Endothelial cell of umbilical vein (primary cell): ENCODE results near the gene CENPP. TPM values are rescaled to one million over a fixed set of nuclear protein-coding genes. Genes with fewer than 3 reads are reported as not detected.

Source experiments
- BruUV-seq: library from RNA; stranded (reverse); fragments of 400-500 nt; replicated peaks from 2 replicates; lab custom pipeline; 2021; lab: Mats Ljungman, UMichigan
- CTCF ChIA-PET: fragments of 300-600, 350-600 bp; sonication (Branson Sonifier 250); formaldehyde crosslinking; loops from one replicate; lab custom pipeline; 2021; ENCODE audit warnings: antibody characterized with exemption, inconsistent platforms; lab: Charles Lee
- POLR2A ChIA-PET: fragments of 300-600, 350-600 bp; sonication (Branson Sonifier 250); formaldehyde crosslinking; loops from one replicate; lab custom pipeline; 2021; ENCODE audit warnings: antibody characterized with exemption, inconsistent platforms; lab: Charles Lee
- DNase-seq: peaks from one replicate; pipeline ENCODE4 v3.0.0-alpha.2; 2011; ENCODE audit warnings: low read depth, low spot score
- FAIRE-seq: peaks from 2 replicates; lab custom pipeline; 2011; peaks lifted over from hg19 to GRCh38; lab: Jason Lieb, UNC
- H2AFZ ChIP-seq: 2 replicates; pipeline ENCODE4 v1.6.0; 2012; ENCODE audit warnings: low read depth, low read length, control low read depth, inconsistent platforms
- H3K27ac ChIP-seq: 2 replicates; pipeline ENCODE4 v1.5.1; 2011; ENCODE audit warnings: low read depth, mild to moderate bottlenecking, control low read depth, low read length, moderate library complexity; ENCODE audit not compliant: insufficient read depth
- H3K27me3 ChIP-seq, 2 experiments: 2 replicates each; pipeline versions ENCODE4 v1.6.0 to v1.6.1; 2011; ENCODE audit warnings: low read length in 2 of 2, mixed read lengths in 1 of 2; ENCODE audit not compliant: control insufficient read depth in 2 of 2, insufficient read depth in 2 of 2
- H3K36me3 ChIP-seq, 2 experiments: 2 replicates in 1 of 2; 3 replicates in 1 of 2; pipeline ENCODE4 v1.5.1; 2011; ENCODE audit warnings: low read length in 2 of 2, mild to moderate bottlenecking in 1 of 2, moderate library complexity in 1 of 2; ENCODE audit not compliant: control insufficient read depth in 2 of 2, insufficient read depth in 2 of 2; ENCODE audit errors: extremely low read depth in 1 of 2
- H3K4me1 ChIP-seq: 3 replicates; pipeline ENCODE4 v1.5.1; 2011; ENCODE audit warnings: mild to moderate bottlenecking, low read length; ENCODE audit not compliant: control insufficient read depth, insufficient read depth; ENCODE audit errors: extremely low read depth
- H3K4me2 ChIP-seq: 2 replicates; pipeline ENCODE4 v1.6.1; 2011; ENCODE audit warnings: low read length, control low read depth, mixed read lengths; ENCODE audit not compliant: insufficient read depth
- H3K4me3 ChIP-seq, 3 experiments: fragments of 200-600 bp in 1 of 3; sonication (generic), shearing (Covaris generic) in 1 of 3; replicated peaks in 1 of 3; 2 replicates each; pipeline ENCODE4 v1.5.1; 2011 to 2016; ENCODE audit warnings: control low read depth in 3 of 3, low read length in 3 of 3, mild to moderate bottlenecking in 2 of 3, inconsistent platforms in 1 of 3, low read depth in 1 of 3, moderate library complexity in 1 of 3; ENCODE audit not compliant: insufficient read depth in 1 of 3
- H3K79me2 ChIP-seq: 2 replicates; pipeline ENCODE4 v1.6.0; 2012; ENCODE audit warnings: low read length, inconsistent platforms; ENCODE audit not compliant: control insufficient read depth, insufficient read depth
- H3K9ac ChIP-seq: replicated peaks from 2 replicates; pipeline ENCODE3; 2011; ENCODE audit warnings: low read length, control low read depth; ENCODE audit not compliant: insufficient read depth; ENCODE audit errors: extremely low read depth
- H3K9me1 ChIP-seq: replicated peaks from 3 replicates; pipeline ENCODE4 v1.6.0; 2011; ENCODE audit warnings: mild to moderate bottlenecking, low read length; ENCODE audit not compliant: control insufficient read depth, insufficient read depth; ENCODE audit errors: extremely low read depth
- H3K9me3 ChIP-seq: replicated peaks from 2 replicates; pipeline ENCODE4 v1.5.1; 2012; ENCODE audit warnings: low read length, inconsistent platforms; ENCODE audit not compliant: control insufficient read depth, insufficient read depth
- H4K20me1 ChIP-seq: replicated peaks from 2 replicates; pipeline ENCODE3; 2011; ENCODE audit warnings: mild to moderate bottlenecking, low read length; ENCODE audit not compliant: control insufficient read depth, insufficient read depth; ENCODE audit errors: extremely low read depth
- EZH2 ChIP-seq: IDR thresholded peaks from 2 replicates; pipeline ENCODE4 v1.6.1; 2012; ENCODE audit warnings: borderline replicate concordance, low read depth, mild to moderate bottlenecking, moderate library complexity, low read length, inconsistent platforms; ENCODE audit not compliant: severe bottlenecking
- FOS ChIP-seq: IDR thresholded peaks from 2 replicates; pipeline ENCODE4 v1.6.1; 2011; ENCODE audit warnings: mild to moderate bottlenecking, low read length, moderate library complexity, borderline replicate concordance; ENCODE audit not compliant: insufficient read depth
- GATA2 ChIP-seq: IDR thresholded peaks from 2 replicates; pipeline ENCODE4 v1.7.0; 2011; ENCODE audit warnings: low read depth, mild to moderate bottlenecking, moderate library complexity, mixed read lengths, low read length; ENCODE audit not compliant: insufficient read length, insufficient read depth
- JUN ChIP-seq: IDR thresholded peaks from 2 replicates; pipeline ENCODE4 v1.6.1; 2011; ENCODE audit warnings: borderline replicate concordance, low read depth; ENCODE audit not compliant: insufficient read length, insufficient read depth
- MYC ChIP-seq: IDR thresholded peaks from one replicate; pipeline ENCODE4 v1.6.1; 2011; ENCODE audit warnings: mild to moderate bottlenecking, low read depth, low read length
- POLR2A ChIP-seq: IDR thresholded peaks from 2 replicates; pipeline ENCODE4 v1.6.1; 2012; ENCODE audit warnings: low read depth, mild to moderate bottlenecking, control low read depth, low read length
- POLR2AphosphoS5 ChIP-seq: IDR thresholded peaks from 2 replicates; pipeline ENCODE4 v1.6.1; 2012; ENCODE audit warnings: low read depth, mild to moderate bottlenecking, control low read depth, low read length, moderate library complexity; ENCODE audit not compliant: insufficient read depth
- dilution Hi-C: fragments of 300-500 bp; cut with MboI; formaldehyde crosslinking; loops from one replicate; pipeline ENCODE4 v1.15.0; 2019; ENCODE audit warnings: low sequenced_read_pairs; ENCODE audit not compliant: extremely low pct_ligation_motif_present
- intact Hi-C: fragments of 100-400 bp; cut with micrococcal nuclease; formaldehyde crosslinking; loops from one replicate; pipeline ENCODE4 v1.10.0; 2022
- polyA plus RNA-seq, 4 experiments: library from polyadenylated mRNA; depleted of rRNA in 3 of 4; stranded (reverse) in 3 of 4; unstranded in 1 of 4; fragments of >200 nt; gene quantifications; 2 replicates each; pipeline versions ENCODE4 v1.2.1 to v1.2.3, GENCODE V29; 2011 to 2012; ENCODE audit warnings: missing spikeins in 1 of 4
- total RNA-seq: library from RNA; stranded (reverse); gene quantifications from 2 replicates; pipeline ENCODE4 v1.2.3, GENCODE V29; 2021
- TF ChIP-seq, protein P1 (sequence below), 2 donors: IDR thresholded peaks; 1 replicate in 1 of 2; 2 replicates in 1 of 2; pipeline ENCODE4 v1.5.1; 2011; ENCODE audit warnings: low read length in 2 of 2, mild to moderate bottlenecking in 2 of 2, moderate library complexity in 2 of 2, control low read depth in 1 of 2, inconsistent platforms in 1 of 2, low read depth in 1 of 2; ENCODE audit not compliant: insufficient read depth in 1 of 2; ENCODE audit errors: extremely low read depth in 1 of 2
- TF ChIP-seq, protein P2 (sequence below): IDR thresholded peaks from 2 replicates; pipeline ENCODE4 v1.6.1; 2011; ENCODE audit not compliant: insufficient read depth, insufficient read length

Gene CENPP
- total and polyA plus RNA-seq, 2 donors (not counting 3 experiments of a cell fraction or from before 2014, with no cell fraction given), result 1.2 to 12.0 TPM

DNA sequence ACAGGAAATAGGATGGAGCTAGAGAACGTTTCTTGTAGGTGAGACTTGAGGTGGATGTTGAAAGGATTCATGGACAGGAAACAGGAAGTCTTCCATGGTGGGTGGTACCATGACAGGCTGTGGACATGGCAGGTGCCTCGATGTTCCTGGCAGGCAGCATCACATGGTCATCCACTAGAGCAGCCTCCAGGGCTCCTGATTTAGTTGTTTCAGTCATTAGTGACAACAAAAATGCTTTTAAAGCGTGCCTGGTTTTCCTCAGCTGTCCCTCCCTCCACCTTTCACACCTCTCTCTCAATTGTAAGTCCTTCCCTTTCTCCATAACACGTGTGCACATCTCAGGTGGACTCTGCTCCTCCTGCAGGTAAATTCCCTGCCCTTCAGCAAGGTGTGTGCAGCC lies 181.7 kb downstream of the CENPP start:
- H3K27me3 ChIP-seq, result no peaks in the 10 kb centered on the region
- BruUV-seq, result no TSS peak
- H3K4me2 ChIP-seq, result no peak overlapping the region
- H3K36me3 ChIP-seq, result no peaks in the 10 kb centered on the region
- H3K9me3 ChIP-seq, result no peaks in the 10 kb centered on the region
- H3K9me1 ChIP-seq, result no peaks in the 10 kb centered on the region
- TF ChIP-seq EZH2, result no peak
- H4K20me1 ChIP-seq, result no peaks in the 10 kb centered on the region
- H3K79me2 ChIP-seq, result no peaks in the 10 kb centered on the region
- intact Hi-C loops (no loop called here), dilution Hi-C loops (no loop called here)
- no peak for FAIRE-seq
- H3K4me3 ChIP-seq, result no peak overlapping the region
- H3K9ac ChIP-seq, result no peak overlapping the region
- H3K27ac ChIP-seq, result no peak overlapping the region
- no peak for DNase-seq
- ChIA-PET POLR2A (no interaction called here), CTCF (no interaction called here)
- H3K4me1 ChIP-seq, result no peaks in the 10 kb centered on the region
- no peak overlapping the region for H2AFZ ChIP-seq

DNA sequence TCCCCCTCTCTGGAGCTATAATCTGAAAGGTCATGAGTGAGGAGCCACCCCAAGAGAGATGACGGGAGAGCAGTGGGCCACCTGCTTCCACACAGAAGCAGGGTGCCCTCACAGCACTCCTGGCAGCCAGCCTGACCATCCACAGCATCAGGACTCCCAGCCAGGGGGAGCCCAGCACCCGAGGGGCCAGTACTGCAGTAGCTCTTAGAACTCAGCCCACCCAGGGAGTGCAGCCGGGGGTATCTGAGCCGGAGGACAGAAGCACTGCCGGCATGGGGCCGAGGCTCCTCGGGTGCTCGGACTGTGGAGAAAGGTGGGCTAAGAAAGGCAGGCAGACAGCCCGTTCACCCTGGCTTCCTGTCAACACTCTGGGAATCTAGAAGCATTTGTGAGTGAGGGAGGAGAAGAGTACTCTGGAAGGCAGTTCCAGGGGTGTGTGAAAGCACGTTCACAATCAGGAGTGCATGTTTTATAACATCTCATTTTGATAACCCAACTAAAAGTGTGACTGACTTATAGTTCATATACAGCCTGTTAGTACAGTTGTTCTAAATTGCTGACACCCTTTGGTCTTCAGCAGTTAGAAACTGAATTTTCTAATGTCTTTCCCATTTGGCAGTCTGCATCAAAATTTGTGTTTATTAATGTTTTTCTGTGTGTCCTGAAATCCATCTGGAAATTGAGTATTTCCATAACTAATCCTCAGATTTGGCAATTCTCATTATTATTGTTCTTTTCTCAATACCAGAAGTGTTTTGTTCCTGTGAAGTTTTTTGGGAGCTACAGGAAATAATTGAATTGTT lies 182.5 kb downstream of the CENPP start:
- H3K27ac ChIP-seq, result no peak overlapping the region
- TF ChIP-seq JUN (no peak), POLR2A (no peak), GATA2 (no peak), EZH2 (no peak), FOS (no peak), MYC (no peak), POLR2AphosphoS5 (no peak)
- TF ChIP-seq, protein P1, sequence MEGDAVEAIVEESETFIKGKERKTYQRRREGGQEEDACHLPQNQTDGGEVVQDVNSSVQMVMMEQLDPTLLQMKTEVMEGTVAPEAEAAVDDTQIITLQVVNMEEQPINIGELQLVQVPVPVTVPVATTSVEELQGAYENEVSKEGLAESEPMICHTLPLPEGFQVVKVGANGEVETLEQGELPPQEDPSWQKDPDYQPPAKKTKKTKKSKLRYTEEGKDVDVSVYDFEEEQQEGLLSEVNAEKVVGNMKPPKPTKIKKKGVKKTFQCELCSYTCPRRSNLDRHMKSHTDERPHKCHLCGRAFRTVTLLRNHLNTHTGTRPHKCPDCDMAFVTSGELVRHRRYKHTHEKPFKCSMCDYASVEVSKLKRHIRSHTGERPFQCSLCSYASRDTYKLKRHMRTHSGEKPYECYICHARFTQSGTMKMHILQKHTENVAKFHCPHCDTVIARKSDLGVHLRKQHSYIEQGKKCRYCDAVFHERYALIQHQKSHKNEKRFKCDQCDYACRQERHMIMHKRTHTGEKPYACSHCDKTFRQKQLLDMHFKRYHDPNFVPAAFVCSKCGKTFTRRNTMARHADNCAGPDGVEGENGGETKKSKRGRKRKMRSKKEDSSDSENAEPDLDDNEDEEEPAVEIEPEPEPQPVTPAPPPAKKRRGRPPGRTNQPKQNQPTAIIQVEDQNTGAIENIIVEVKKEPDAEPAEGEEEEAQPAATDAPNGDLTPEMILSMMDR (IDR thresholded peaks at IDR 0.05; ENCODE audit: extremely low read depth in 1 of 2, insufficient read depth in 1 of 2, low read depth in 1 of 2, low read length in 2 of 2), result no peak
- TF ChIP-seq, protein P2, sequence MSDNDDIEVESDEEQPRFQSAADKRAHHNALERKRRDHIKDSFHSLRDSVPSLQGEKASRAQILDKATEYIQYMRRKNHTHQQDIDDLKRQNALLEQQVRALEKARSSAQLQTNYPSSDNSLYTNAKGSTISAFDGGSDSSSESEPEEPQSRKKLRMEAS, result no peak
- intact Hi-C loops, result no loop called here
- CTCF ChIA-PET, result no interaction called here
- no peaks in the 10 kb centered on the region for H3K79me2 ChIP-seq
- H3K9me3 ChIP-seq, result no peaks in the 10 kb centered on the region
- no peak overlapping the region for H2AFZ ChIP-seq
- no peaks in the 10 kb centered on the region for H4K20me1 ChIP-seq
- dilution Hi-C loops, result no loop called here
- no TSS peak for BruUV-seq
- DNase-seq (no peak), FAIRE-seq (no peak)
- H3K9ac ChIP-seq, result no peak overlapping the region
- H3K4me2 ChIP-seq, result no peak overlapping the region
- H3K4me3 ChIP-seq, result no peak overlapping the region
- POLR2A ChIA-PET, result no interaction called here
- H3K27me3 ChIP-seq, result no peaks in the 10 kb centered on the region
- H3K36me3 ChIP-seq, result no peaks in the 10 kb centered on the region
- H3K4me1 ChIP-seq, result no peaks in the 10 kb centered on the region
- H3K9me1 ChIP-seq, result no peaks in the 10 kb centered on the region
